HepG2 (cell line): ENCODE measurements around the gene CXCL17. TPM values are rescaled to one million over a fixed set of nuclear protein-coding genes. Genes with fewer than 3 reads are reported as not detected.
A peak's percentile ranks its signal among the peaks of the same experiment; 100 is the strongest.

Experiments used
- ARID4A ChIP-seq: sonication (generic); formaldehyde crosslinking; IDR thresholded peaks from 2 replicates; pipeline ENCODE4 v1.5.0; 2020; ENCODE audit warnings: mild to moderate bottlenecking, missing genetic modification reagents, borderline replicate concordance
- TEAD3 ChIP-seq: optimal IDR thresholded peaks from 2 replicates; pipeline ENCODE3; 2016; ENCODE audit warnings: borderline replicate concordance
- ZFX ChIP-seq: sonication (generic); formaldehyde crosslinking; IDR thresholded peaks from 2 replicates; pipeline ENCODE4 v1.4.0; 2020; ENCODE audit warnings: mild to moderate bottlenecking, low read depth, missing genetic modification reagents, moderate library complexity
- ZNF180 ChIP-seq: sonication (generic); formaldehyde crosslinking; IDR thresholded peaks from 2 replicates; pipeline ENCODE4 v1.4.0; 2020; ENCODE audit warnings: low read depth, missing genetic modification reagents, borderline replicate concordance
- ZNF430 ChIP-seq: sonication (generic); formaldehyde crosslinking; IDR thresholded peaks from 2 replicates; pipeline ENCODE4 v1.9.0; 2021; ENCODE audit warnings: mild to moderate bottlenecking, missing genetic modification reagents
- ZSCAN5A ChIP-seq: sonication (generic); formaldehyde crosslinking; IDR thresholded peaks from 2 replicates; pipeline ENCODE4 v1.8.0; 2022; ENCODE audit warnings: mild to moderate bottlenecking, missing genetic modification reagents, borderline replicate concordance
- polyA plus RNA-seq, 8 experiments: library from polyadenylated mRNA; depleted of rRNA in 3 of 8; stranded (reverse) in 7 of 8; unstranded in 1 of 8; fragments of >200 nt; fragmentation: Illumina TruSeq in 4 of 8; extraction: Trizol in 4 of 8; gene quantifications; 2 replicates each; pipeline versions ENCODE4 v1.2.1 to v1.2.3, GENCODE V29; 2011 to 2016; ENCODE audit warnings: low read depth in 4 of 8, missing spikeins in 1 of 8, mixed read lengths in 1 of 8; ENCODE audit not compliant: insufficient read depth in 1 of 8
- total RNA-seq, 5 experiments: library from RNA; depleted of rRNA; stranded (reverse); fragments of >200 nt; fragmentation: Illumina TruSeq; extraction: Trizol; gene quantifications; 2 replicates each; pipeline ENCODE4 v1.2.3, GENCODE V29; 2016; ENCODE audit warnings: low read depth in 1 of 5
- TF ChIP-seq, protein P1 (sequence below): sonication (generic); formaldehyde crosslinking; IDR thresholded peaks from 2 replicates; pipeline ENCODE4 v1.4.0; 2020; ENCODE audit warnings: low read depth, missing genetic modification reagents
- TF ChIP-seq, protein P2 (sequence below): IDR thresholded peaks from 2 replicates; pipeline ENCODE4 v1.6.1; 2016
- TF ChIP-seq, protein P3 (sequence below): sonication (generic); formaldehyde crosslinking; IDR thresholded peaks from 2 replicates; pipeline ENCODE4 v1.5.1; 2020; ENCODE audit warnings: mild to moderate bottlenecking, missing genetic modification reagents, borderline replicate concordance

Gene CXCL17
- total and polyA plus RNA-seq, 2 of the 13 experiments (the other 11 are each of a cell fraction or from before 2014, with no cell fraction given) = 0.12 TPM; not detected in 1

GRCh38 chr19:42422901-42423461, 19.8 kb downstream of the CXCL17 start (continued):
- TF ChIP-seq ZSCAN5A (CRISPR knock-in tag) (no peak), TEAD3 (CRISPR knock-in tag) (peak; percentile 77), ARID4A (CRISPR knock-in tag) (0 out of 2 replicates have a peak, but pooled peaks have one; percentile 17), ZNF430 (CRISPR knock-in tag) (0 out of 2 replicates have a peak, but pooled peaks have one; percentile 33), ZNF180 (CRISPR knock-in tag) (no peak), ZFX (CRISPR knock-in tag) (0 out of 2 replicates have a peak, but pooled peaks have one; percentile 20)
- TF ChIP-seq, protein P1, sequence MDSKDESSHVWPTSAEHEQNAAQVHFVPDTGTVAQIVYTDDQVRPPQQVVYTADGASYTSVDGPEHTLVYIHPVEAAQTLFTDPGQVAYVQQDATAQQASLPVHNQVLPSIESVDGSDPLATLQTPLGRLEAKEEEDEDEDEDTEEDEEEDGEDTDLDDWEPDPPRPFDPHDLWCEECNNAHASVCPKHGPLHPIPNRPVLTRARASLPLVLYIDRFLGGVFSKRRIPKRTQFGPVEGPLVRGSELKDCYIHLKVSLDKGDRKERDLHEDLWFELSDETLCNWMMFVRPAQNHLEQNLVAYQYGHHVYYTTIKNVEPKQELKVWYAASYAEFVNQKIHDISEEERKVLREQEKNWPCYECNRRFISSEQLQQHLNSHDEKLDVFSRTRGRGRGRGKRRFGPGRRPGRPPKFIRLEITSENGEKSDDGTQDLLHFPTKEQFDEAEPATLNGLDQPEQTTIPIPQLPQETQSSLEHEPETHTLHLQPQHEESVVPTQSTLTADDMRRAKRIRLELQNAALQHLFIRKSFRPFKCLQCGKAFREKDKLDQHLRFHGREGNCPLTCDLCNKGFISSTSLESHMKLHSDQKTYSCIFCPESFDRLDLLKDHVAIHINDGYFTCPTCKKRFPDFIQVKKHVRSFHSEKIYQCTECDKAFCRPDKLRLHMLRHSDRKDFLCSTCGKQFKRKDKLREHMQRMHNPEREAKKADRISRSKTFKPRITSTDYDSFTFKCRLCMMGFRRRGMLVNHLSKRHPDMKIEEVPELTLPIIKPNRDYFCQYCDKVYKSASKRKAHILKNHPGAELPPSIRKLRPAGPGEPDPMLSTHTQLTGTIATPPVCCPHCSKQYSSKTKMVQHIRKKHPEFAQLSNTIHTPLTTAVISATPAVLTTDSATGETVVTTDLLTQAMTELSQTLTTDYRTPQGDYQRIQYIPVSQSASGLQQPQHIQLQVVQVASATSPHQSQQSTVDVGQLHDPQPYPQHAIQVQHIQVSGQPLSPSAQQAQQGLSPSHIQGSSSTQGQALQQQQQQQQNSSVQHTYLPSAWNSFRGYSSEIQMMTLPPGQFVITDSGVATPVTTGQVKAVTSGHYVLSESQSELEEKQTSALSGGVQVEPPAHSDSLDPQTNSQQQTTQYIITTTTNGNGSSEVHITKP (CRISPR knock-in tag) = peak; percentile 98
- TF ChIP-seq, protein P2, sequence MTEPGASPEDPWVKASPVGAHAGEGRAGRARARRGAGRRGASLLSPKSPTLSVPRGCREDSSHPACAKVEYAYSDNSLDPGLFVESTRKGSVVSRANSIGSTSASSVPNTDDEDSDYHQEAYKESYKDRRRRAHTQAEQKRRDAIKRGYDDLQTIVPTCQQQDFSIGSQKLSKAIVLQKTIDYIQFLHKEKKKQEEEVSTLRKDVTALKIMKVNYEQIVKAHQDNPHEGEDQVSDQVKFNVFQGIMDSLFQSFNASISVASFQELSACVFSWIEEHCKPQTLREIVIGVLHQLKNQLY (CRISPR knock-in tag) = no peak
- TF ChIP-seq, protein P3, sequence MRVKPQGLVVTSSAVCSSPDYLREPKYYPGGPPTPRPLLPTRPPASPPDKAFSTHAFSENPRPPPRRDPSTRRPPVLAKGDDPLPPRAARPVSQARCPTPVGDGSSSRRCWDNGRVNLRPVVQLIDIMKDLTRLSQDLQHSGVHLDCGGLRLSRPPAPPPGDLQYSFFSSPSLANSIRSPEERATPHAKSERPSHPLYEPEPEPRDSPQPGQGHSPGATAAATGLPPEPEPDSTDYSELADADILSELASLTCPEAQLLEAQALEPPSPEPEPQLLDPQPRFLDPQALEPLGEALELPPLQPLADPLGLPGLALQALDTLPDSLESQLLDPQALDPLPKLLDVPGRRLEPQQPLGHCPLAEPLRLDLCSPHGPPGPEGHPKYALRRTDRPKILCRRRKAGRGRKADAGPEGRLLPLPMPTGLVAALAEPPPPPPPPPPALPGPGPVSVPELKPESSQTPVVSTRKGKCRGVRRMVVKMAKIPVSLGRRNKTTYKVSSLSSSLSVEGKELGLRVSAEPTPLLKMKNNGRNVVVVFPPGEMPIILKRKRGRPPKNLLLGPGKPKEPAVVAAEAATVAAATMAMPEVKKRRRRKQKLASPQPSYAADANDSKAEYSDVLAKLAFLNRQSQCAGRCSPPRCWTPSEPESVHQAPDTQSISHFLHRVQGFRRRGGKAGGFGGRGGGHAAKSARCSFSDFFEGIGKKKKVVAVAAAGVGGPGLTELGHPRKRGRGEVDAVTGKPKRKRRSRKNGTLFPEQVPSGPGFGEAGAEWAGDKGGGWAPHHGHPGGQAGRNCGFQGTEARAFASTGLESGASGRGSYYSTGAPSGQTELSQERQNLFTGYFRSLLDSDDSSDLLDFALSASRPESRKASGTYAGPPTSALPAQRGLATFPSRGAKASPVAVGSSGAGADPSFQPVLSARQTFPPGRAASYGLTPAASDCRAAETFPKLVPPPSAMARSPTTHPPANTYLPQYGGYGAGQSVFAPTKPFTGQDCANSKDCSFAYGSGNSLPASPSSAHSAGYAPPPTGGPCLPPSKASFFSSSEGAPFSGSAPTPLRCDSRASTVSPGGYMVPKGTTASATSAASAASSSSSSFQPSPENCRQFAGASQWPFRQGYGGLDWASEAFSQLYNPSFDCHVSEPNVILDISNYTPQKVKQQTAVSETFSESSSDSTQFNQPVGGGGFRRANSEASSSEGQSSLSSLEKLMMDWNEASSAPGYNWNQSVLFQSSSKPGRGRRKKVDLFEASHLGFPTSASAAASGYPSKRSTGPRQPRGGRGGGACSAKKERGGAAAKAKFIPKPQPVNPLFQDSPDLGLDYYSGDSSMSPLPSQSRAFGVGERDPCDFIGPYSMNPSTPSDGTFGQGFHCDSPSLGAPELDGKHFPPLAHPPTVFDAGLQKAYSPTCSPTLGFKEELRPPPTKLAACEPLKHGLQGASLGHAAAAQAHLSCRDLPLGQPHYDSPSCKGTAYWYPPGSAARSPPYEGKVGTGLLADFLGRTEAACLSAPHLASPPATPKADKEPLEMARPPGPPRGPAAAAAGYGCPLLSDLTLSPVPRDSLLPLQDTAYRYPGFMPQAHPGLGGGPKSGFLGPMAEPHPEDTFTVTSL (CRISPR knock-in tag) = no peak
